Thoracic aorta (tissue), 2 donors: ENCODE results near the gene PDE10A. TPM values are rescaled to one million over a fixed set of nuclear protein-coding genes. Genes with fewer than 3 reads are reported as not detected.

ENCODE experiments used
- ATAC-seq: fragments of 150-250 bp; one replicate; pipeline ENCODE4 v1.8.0; 2017; ENCODE audit warnings: low read depth; ENCODE audit not compliant: insufficient number of reproducible peaks, low FRiP score
- DNase-seq: peaks from one replicate; pipeline ENCODE4 v3.0.0-alpha.2; 2020; ENCODE audit warnings: low spot score
- H3K27ac ChIP-seq, 2 donors: fragments of 200-600 bp; sonication (generic); 1 replicate in 1 of 2; 2 replicates in 1 of 2; pipeline ENCODE4 v1.5.1; 2016; ENCODE audit warnings: mild to moderate bottlenecking in 2 of 2, moderate library complexity in 2 of 2
- H3K27me3 ChIP-seq: fragments of 200-600 bp; sonication (generic); replicated peaks from 2 replicates; pipeline ENCODE4 v1.6.0; 2016; ENCODE audit warnings: mild to moderate bottlenecking; ENCODE audit not compliant: insufficient read depth
- H3K36me3 ChIP-seq: fragments of 200-600 bp; sonication (generic); one replicate; pipeline ENCODE4 v1.5.1; 2016
- H3K4me1 ChIP-seq, 2 donors: fragments of 200-600 bp; sonication (generic); 1 replicate in 1 of 2; 2 replicates in 1 of 2; pipeline versions ENCODE4 v1.5.1 to v1.6.0; 2016; ENCODE audit warnings: low read depth in 2 of 2, mild to moderate bottlenecking in 1 of 2; ENCODE audit not compliant: control insufficient read depth in 1 of 2
- H3K4me3 ChIP-seq: fragments of 200-600 bp; sonication (generic); 2 replicates; pipeline ENCODE4 v1.5.1; 2016; ENCODE audit warnings: mild to moderate bottlenecking
- H3K9me3 ChIP-seq: fragments of 200-600 bp; sonication (generic); 2 replicates; pipeline ENCODE4 v1.5.1; 2016
- CTCF ChIP-seq: fragments of 200-600 bp; sonication (generic); IDR thresholded peaks from one replicate; pipeline ENCODE4 v1.5.1; 2019; ENCODE audit warnings: antibody characterized with exemption
- total RNA-seq, 2 donors: library from RNA; depleted of rRNA; stranded (reverse); fragments of >200 nt; gene quantifications; one replicate each; pipeline versions ENCODE4 v1.1.0 to v1.2.3, GENCODE V29; 2016

PDE10A gene
- total RNA-seq, 2 donors from 2014 or later: 7.0 to 20.8 TPM

- TF ChIP-seq CTCF: no peak
- Histone ChIP-seq H3K9me3 (no peaks in the 10 kb centered on the region), H3K36me3 (no peaks in the 10 kb centered on the region), H3K27me3 (no peaks in the 10 kb centered on the region), H3K4me1 (no peaks in the 10 kb centered on the region), H3K4me3 (no peak overlapping the region), H3K27ac (no peak overlapping the region)
- ATAC-seq: no peak
- no peak for DNase-seq
Measured at GRCh38 chr6:165640806-165641205, 22.2 kb downstream of the PDE10A start.

- no peak overlapping the region for H3K4me3 ChIP-seq
- no peaks in the 10 kb centered on the region for H3K36me3 ChIP-seq
- DNase-seq (no peak), ATAC-seq (no peak)
- no peaks in the 10 kb centered on the region for H3K27me3 ChIP-seq
- H3K9me3 ChIP-seq: no peaks in the 10 kb centered on the region
- H3K4me1 ChIP-seq: no peaks in the 10 kb centered on the region
- no peak overlapping the region for H3K27ac ChIP-seq
- no peak for TF ChIP-seq CTCF
Measured at GRCh38 chr6:165638530-165638929, 24.5 kb downstream of the PDE10A start.

GRCh38 chr6:165637586-165637985 lies 25.5 kb downstream of the PDE10A start:
- H3K36me3 ChIP-seq: no peaks in the 10 kb centered on the region
- H3K4me1 ChIP-seq: no peaks in the 10 kb centered on the region
- H3K9me3 ChIP-seq: no peaks in the 10 kb centered on the region
- DNase-seq (no peak), ATAC-seq (no peak)
- H3K4me3 ChIP-seq: no peak overlapping the region
- no peaks in the 10 kb centered on the region for H3K27me3 ChIP-seq
- no peak for TF ChIP-seq CTCF
- no peak overlapping the region for H3K27ac ChIP-seq

GRCh38 chr6:165636402-165637048 lies 26.5 kb downstream of the PDE10A start:
- Histone ChIP-seq H3K36me3 (no peaks in the 10 kb centered on the region), H3K9me3 (no peaks in the 10 kb centered on the region), H3K4me1 (no peaks in the 10 kb centered on the region), H3K4me3 (no peak overlapping the region), H3K27ac (no peak overlapping the region), H3K27me3 (no peaks in the 10 kb centered on the region)
- ATAC-seq (no peak), DNase-seq (no peak)
- no peak for TF ChIP-seq CTCF

DNA sequence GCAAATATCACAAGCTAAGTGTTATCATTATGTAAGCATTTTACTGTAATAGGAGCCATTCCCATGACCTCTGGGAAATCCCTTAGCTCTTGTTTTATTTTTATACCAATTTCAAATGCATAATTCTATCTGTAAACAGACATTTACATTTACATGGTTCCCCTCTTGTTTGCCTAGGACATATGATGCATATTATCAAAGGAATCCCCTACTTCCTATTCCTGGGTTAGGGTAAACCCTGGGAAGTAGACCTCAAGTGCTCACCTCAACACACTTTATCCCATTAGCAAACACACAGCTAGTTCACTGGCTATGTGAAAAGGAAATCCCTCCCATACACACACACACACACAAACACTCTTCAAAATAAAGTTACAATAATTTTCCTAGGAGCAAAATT lies 27.1 kb downstream of the PDE10A start:
- ATAC-seq (no peak), DNase-seq (no peak)
- no peak for TF ChIP-seq CTCF
- Histone ChIP-seq H3K27me3 (no peaks in the 10 kb centered on the region), H3K9me3 (no peaks in the 10 kb centered on the region), H3K4me1 (no peaks in the 10 kb centered on the region), H3K27ac (no peak overlapping the region), H3K4me3 (no peak overlapping the region), H3K36me3 (no peaks in the 10 kb centered on the region)
